Motor neuron (in vitro differentiated cells): ENCODE measurements around the gene LAIR2. TPM values are rescaled to one million over a fixed set of nuclear protein-coding genes. Genes with fewer than 3 reads are reported as not detected.

ENCODE experiments used
- ATAC-seq, 8 experiments: fragments of 200-7000 bp; cut with Tn5 transposase; replicated peaks in 6 of 8; 2 replicates each; pipeline ENCODE4 v1.8.0; 2021; ENCODE audit warnings: mild to moderate bottlenecking in 8 of 8, moderate library complexity in 8 of 8
- H3K27ac ChIP-seq, 2 donors: fragments of 250-450 bp; sonication (Bioruptor Pico); 2 replicates each; pipeline ENCODE4 v1.9.0; 2021; ENCODE audit warnings: antibody characterized with exemption in 2 of 2, mild to moderate bottlenecking in 2 of 2, moderate library complexity in 1 of 2
- H3K4me1 ChIP-seq, 2 donors: fragments of 250-450 bp; sonication (Bioruptor Pico); replicated peaks in 1 of 2; 2 replicates each; pipeline ENCODE4 v1.6.1; 2021; ENCODE audit warnings: antibody characterized with exemption in 2 of 2, mild to moderate bottlenecking in 2 of 2, moderate library complexity in 1 of 2
- H3K4me3 ChIP-seq, 5 donors: fragments of 250-450 bp; sonication (Bioruptor Pico); 2 replicates each; pipeline ENCODE4 v1.9.0; 2021; ENCODE audit warnings: antibody characterized with exemption in 5 of 5, mild to moderate bottlenecking in 5 of 5, moderate library complexity in 4 of 5
- WGBS, 10 experiments: fragments of 450-650 bp; shearing (Covaris generic); methylation state at CpG; one replicate each; pipeline ENCODE4 v1.0.0; 2022; 5-methylcytosine and 5-hydroxymethylcytosine counted together
- in situ Hi-C, 9 experiments: fragments of 400-800 bp; cut with MboI; loops; one replicate each; pipeline ENCODE4 v1.15.0; 2021; ENCODE audit warnings: low sequenced_read_pairs in 9 of 9, low pct_unique_long_range_greater_than_20kb in 2 of 9; ENCODE audit not compliant: unreplicated experiment in 9 of 9
- total RNA-seq, 8 experiments: library from RNA; unstranded; fragments of 300-600 nt; gene quantifications; 2 replicates each; pipeline versions ENCODE4 v1.2.3 to v1.2.4, GENCODE V29; 2022

Gene LAIR2
- total RNA-seq, 8 experiments from 2014 or later = not detected

GRCh38 chr19:54535601-54536000 lies 33.0 kb downstream of the LAIR2 start:
- no peak overlapping the region for H3K4me3 ChIP-seq
- in situ Hi-C loops = no loop called here
- no peak for ATAC-seq
- H3K4me1 ChIP-seq = no peaks in the 10 kb centered on the region
- H3K27ac ChIP-seq = no peak overlapping the region
- WGBS, 10 experiments = 0 to 60% (median 30%) methylated on average over 1 to 7 of the region's 9 CpGs; no CpG with 5 or more reads in 3 of the 10 experiments

DNA sequence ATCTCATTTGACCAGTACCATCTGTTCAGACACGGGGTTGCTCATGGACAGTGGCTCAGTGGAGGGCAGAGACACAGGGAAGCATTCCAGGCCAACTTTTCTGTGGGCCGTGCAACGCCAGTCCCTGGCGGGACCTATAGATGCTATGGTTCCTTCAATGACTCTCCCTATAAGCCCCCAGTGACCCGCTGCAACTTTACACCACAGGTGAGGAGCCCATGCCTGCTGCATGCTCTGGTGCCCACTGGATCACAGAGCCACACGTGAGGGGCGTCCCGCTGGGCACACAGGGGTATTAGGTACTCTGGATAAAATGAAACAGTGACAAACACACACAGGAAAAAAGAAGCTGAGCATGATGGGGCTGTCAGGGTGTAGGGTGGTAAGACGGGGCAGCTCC lies 34.3 kb downstream of the LAIR2 start:
- ATAC-seq = no peak
- Histone ChIP-seq H3K27ac (no peak overlapping the region), H3K4me1 (no peaks in the 10 kb centered on the region), H3K4me3 (no peak overlapping the region)
- 0 to 70% (median 42%) methylated on average over 1 to 6 of the region's 9 CpGs; no CpG with 5 or more reads in 4 of the 10 experiments for WGBS, 10 experiments
- in situ Hi-C loops = no loop called here

DNA sequence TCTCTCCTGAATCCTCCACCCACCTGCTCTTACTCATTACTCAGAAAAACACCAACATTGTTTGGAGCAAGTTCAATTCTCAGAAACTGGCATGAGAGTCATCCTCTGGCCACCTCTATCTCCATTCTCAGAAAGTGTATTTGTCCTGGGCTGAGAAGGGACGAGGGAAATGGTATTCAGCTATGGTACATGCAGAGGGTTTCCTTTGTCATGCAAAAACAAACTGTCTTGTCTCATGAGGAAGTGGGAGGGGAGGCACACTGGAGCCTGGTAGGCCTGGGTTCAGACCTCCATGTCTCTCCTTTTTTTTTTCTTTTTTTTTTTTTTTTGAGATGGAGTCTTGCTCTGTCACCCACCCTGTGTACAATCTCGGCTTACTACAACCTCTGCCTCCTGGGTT lies 39.1 kb downstream of the LAIR2 start:
- WGBS, 10 experiments = 0 to 20% (median 0%) methylated on average over 1 of the region's 2 CpGs; no CpG with 5 or more reads in 3 of the 10 experiments
- H3K4me1 ChIP-seq = no peaks in the 10 kb centered on the region
- H3K4me3 ChIP-seq = no peak overlapping the region
- H3K27ac ChIP-seq = no peak overlapping the region
- ATAC-seq = no peak
- in situ Hi-C loops = no loop called here

GRCh38 chr19:54548806-54549205 lies 46.2 kb downstream of the LAIR2 start:
- WGBS, 10 experiments = 43 to 76% (median 62%) methylated on average over 3 to 8 of the region's 16 CpGs; no CpG with 5 or more reads in 7 of the 10 experiments
- Histone ChIP-seq H3K4me1 (no peaks in the 10 kb centered on the region), H3K27ac (no peak overlapping the region), H3K4me3 (no peak overlapping the region)
- ATAC-seq = no peak
- in situ Hi-C loops = no loop called here

GRCh38 chr19:54549224-54549623 lies 46.6 kb downstream of the LAIR2 start:
- ATAC-seq = no peak
- Histone ChIP-seq H3K4me3 (no peak overlapping the region), H3K27ac (no peak overlapping the region), H3K4me1 (no peaks in the 10 kb centered on the region)
- in situ Hi-C loops = no loop called here
- WGBS, 10 experiments = 10 to 80% (median 45%) methylated on average over 2 to 8 of the region's 14 CpGs; no CpG with 5 or more reads in 5 of the 10 experiments

- WGBS, 10 experiments = 30 to 75% (median 68%) methylated on average over 2 to 3 of the region's 6 CpGs; no CpG with 5 or more reads in 4 of the 10 experiments
- H3K4me3 ChIP-seq = no peak overlapping the region
- H3K27ac ChIP-seq = no peak overlapping the region
- no peak for ATAC-seq
- in situ Hi-C loops = no loop called here
- no peaks in the 10 kb centered on the region for H3K4me1 ChIP-seq
Observed at GRCh38 chr19:54551293-54551692, 48.7 kb downstream of the LAIR2 start.

DNA sequence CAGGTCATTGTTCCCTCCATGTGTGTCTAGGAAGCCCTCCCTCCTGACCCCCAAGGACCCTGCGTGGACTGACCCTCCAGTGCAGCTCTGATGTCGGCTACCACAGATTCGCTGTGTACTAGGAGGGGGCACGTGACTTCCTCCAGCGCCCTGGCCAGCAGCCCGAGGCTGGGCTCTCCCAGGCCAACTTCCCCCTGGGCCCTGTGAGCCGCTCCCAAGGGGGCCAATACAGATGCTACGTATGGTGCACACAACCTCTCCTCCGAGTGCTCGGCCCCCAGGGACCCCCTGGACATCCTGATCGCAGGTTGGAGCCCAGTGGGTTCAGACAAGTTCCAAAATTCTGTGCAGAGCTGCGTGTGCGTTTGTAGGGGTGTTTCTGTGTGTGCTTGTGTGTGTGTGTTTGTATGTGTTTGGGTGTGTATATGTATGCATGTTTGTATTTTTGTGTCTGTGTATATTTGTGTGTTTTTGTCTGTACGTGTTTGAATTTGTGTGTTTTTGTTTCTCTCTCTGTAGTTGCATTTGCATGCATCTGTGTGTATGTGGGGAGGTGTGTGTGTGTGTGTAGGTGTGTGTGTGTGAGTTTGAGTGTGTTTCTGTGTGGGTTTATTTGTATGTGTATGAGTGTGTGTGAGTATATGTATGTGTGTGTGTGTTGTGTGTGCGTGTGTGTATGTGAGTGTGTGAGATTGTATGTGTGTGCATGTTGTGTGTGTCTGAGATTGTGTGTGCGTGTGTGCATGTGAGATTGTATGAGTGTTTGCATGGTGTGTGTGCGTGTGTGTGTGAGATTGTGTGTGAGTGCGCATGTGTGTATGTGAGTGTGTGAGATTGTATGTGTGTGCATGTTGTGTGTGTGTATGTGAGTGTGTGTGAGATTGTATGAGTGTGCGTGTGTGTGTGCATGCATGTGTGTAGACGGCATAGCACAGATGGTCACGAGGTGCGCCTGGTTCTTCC lies 49.6 kb downstream of the LAIR2 start:
- Histone ChIP-seq H3K4me3 (no peak overlapping the region), H3K27ac (no peak overlapping the region), H3K4me1 (no peaks in the 10 kb centered on the region)
- in situ Hi-C loops = no loop called here
- 35 to 92% (median 55%) methylated on average over 1 to 13 of the region's 22 CpGs; no CpG with 5 or more reads in 1 of the 10 experiments for WGBS, 10 experiments
- no peak for ATAC-seq

GRCh38 chr19:54552913-54553310 lies 50.3 kb downstream of the LAIR2 start:
- no peak overlapping the region for H3K4me3 ChIP-seq
- WGBS, 10 experiments = 30 to 88% (median 69%) methylated on average over 3 to 7 of the region's 15 CpGs; no CpG with 5 or more reads in 5 of the 10 experiments
- no peaks in the 10 kb centered on the region for H3K4me1 ChIP-seq
- in situ Hi-C loops = no loop called here
- no peak overlapping the region for H3K27ac ChIP-seq
- no peak for ATAC-seq

DNA sequence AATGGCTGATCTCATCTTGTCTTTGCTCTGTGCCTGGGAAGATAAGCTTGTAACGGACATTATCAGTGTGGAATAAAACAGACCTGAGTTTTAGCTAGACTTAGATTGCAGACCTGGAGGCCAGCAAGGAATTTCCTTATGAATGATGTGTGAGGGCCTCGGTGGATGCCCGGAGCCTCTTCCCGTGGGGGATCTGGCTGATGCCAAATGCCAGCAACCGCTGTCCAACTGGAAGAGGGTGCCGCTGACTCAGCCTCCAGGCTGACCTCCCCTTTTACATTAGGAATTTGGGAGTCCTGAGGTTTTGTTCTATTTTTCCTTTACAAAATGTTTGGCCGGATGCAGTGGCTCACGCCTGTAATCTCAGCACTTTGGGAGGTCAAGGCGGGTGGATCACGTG lies 51.4 kb downstream of the LAIR2 start:
- in situ Hi-C loops = no loop called here
- WGBS, 10 experiments = 20 to 80% (median 55%) methylated on average over 2 to 9 of the region's 10 CpGs; no CpG with 5 or more reads in 4 of the 10 experiments

GRCh38 chr19:54554896-54555295 lies 52.3 kb downstream of the LAIR2 start:
- no peak for ATAC-seq
- in situ Hi-C loops = no loop called here
- H3K4me3 ChIP-seq = no peak overlapping the region
- no peak overlapping the region for H3K27ac ChIP-seq
- 36 to 100% (median 58%) methylated on average over 1 to 11 of the region's 16 CpGs; no CpG with 5 or more reads in 2 of the 10 experiments for WGBS, 10 experiments
- no peaks in the 10 kb centered on the region for H3K4me1 ChIP-seq

More for the DNA sequence above, 51.4 kb downstream of the LAIR2 start:
- no peak for ATAC-seq
- Histone ChIP-seq H3K4me1 (no peaks in the 10 kb centered on the region), H3K4me3 (no peak overlapping the region), H3K27ac (no peak overlapping the region)

GRCh38 chr19:54556194-54556593 lies 53.6 kb downstream of the LAIR2 start:
- 0 to 63% (median 23%) methylated on average over 1 of the region's 1 CpG; no CpG with 5 or more reads in 4 of the 10 experiments for WGBS, 10 experiments
- no peak for ATAC-seq
- Histone ChIP-seq H3K4me3 (no peak overlapping the region), H3K4me1 (no peaks in the 10 kb centered on the region), H3K27ac (no peak overlapping the region)
- in situ Hi-C loops = no loop called here

GRCh38 chr19:54558339-54558738 lies 55.7 kb downstream of the LAIR2 start:
- Histone ChIP-seq H3K4me1 (no peaks in the 10 kb centered on the region), H3K27ac (no peak overlapping the region), H3K4me3 (no peak overlapping the region)
- no peak for ATAC-seq
- 0 to 60% (median 38%) methylated on average over 1 to 3 of the region's 3 CpGs; no CpG with 5 or more reads in 3 of the 10 experiments for WGBS, 10 experiments
- in situ Hi-C loops = no loop called here
